VCaP (cell line): ENCODE results near the gene TYRO3.

Experiments used
- H3K27ac ChIP-seq: fragments of 450-650 bp; 2 replicates; pipeline ENCODE4 v1.5.1; 2017
- CTCF ChIP-seq: fragments of 450-650 bp; conservative IDR thresholded peaks from 2 replicates; pipeline ENCODE4 v1.5.1; 2017; ENCODE audit warnings: mild to moderate bottlenecking, moderate library complexity

TYRO3 gene

GRCh38 chr15:41558400-41559238 lies at the start of gene TYRO3:
Gene TYRO3 (plus strand): TSS chr15:41559212. CDS start chr15:41559258, 46 bp downstream.
- peak within 1 kb of the TSS; percentile 75 for H3K27ac ChIP-seq
- TF ChIP-seq CTCF = 0 out of 2 replicates have a peak, but pooled peaks have one; percentile 12

DNA sequence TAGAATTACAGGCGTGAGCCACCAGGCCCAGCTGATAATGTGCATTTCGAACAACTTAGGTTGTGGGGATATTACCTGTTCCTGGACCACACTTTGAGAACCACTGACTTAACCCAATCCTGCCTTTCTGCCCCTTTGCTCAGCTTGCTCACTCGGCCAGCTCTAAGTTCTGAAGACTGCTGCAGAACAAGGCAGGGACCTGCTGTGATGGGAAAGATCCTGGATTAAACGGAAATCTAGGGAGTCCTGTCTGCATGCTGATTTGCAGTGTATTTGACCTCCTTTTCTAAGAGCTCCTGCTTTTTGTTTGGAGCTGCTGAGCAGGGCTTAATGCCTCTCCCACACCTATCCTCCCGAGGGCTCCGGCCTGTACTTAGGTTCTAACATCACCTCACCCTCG lies 48.3 kb upstream of the TYRO3 start:
- no peak for TF ChIP-seq CTCF
- no peak overlapping the region for H3K27ac ChIP-seq

- no peak for TF ChIP-seq CTCF
- no peak overlapping the region for H3K27ac ChIP-seq
Measured at GRCh38 chr15:41511331-41511898, 47.6 kb upstream of the TYRO3 start.

DNA sequence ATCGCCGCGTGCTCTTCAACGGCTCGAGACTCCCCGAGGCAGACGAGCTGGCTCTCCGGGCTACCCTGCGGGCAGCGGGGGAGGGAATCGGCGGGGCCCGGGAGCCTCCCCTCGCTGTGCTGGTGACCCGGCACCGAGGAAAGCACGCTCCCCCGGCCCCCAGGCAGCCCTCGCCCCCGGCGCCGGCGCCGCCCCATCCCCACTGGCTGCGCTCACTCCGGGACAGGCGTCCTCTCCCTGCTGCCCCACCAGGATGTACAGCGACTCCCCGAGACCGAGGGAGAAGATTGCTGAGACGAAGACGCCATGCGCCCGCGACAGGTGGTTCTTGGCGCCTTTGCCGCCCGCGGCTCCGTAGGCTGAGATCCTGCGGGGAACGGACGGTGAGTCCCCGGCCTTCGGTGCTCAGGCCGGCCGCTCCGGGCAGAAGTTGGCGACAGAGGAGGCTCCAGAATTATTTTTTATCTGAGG lies 47.1 kb upstream of the TYRO3 start:
- TF ChIP-seq CTCF = no peak
- no peak overlapping the region for H3K27ac ChIP-seq

- no peak overlapping the region for H3K27ac ChIP-seq
- TF ChIP-seq CTCF = no peak
Measured at GRCh38 chr15:41512512-41512939, 46.5 kb upstream of the TYRO3 start.

DNA sequence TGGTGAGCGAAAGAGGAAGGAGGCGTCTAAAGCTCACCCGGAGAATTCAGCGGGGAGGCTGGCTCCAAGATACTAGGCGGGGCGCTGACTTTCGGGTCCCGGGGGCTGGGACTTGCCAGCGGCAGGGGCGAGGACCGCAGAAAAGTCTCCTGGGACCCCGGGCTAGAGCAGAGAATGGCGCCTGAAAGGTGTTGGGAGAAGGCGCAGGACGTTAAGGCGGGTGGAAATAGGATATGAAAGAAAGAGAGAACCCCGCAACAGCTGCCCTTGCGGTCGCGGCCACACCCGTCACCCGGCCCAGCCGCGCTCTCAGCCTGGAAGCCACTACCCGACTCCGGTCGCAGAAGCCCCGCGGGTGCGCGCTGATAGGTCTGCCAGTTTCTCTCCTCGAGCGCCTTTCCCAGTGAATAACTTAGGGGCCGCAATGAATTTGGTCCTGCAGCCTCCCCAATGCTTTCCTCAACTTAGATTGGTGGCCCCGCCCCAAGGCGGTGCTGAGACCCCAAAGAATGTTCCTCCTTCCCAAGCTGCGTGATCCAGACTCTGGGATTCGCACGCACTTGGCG lies 46.0 kb upstream of the TYRO3 start:
- no peak overlapping the region for H3K27ac ChIP-seq
- no peak for TF ChIP-seq CTCF

GRCh38 chr15:41513506-41514227 lies 45.3 kb upstream of the TYRO3 start, which contains the start of gene LTK:
Gene LTK (minus strand): TSS chr15:41513827. CDS start chr15:41513709, 118 bp downstream.
- no peak for TF ChIP-seq CTCF
- no peak within 1 kb of the TSS for H3K27ac ChIP-seq
